ENCODE data around the gene PPM1L. TPM values are rescaled to one million over a fixed set of nuclear protein-coding genes. Genes with fewer than 3 reads are reported as not detected.
"Not testable (repeated sequence)": the region's sequence is repeated elsewhere in the genome, so short reads cannot be mapped to it uniquely, and the experiment has no call there.

The PPM1L gene
- total RNA-seq, 1 donor from 2014 or later: 14.9 TPM

GRCh38 chr3:160980740-160981139, 224.7 kb downstream of the PPM1L start:
- intact Hi-C loops (cut with DNase I): no loop called here
- H3K4me1 ChIP-seq: peaks cover 7% of the 10 kb centered on the region
- no peak overlapping the region for H3K27ac ChIP-seq
- H3K4me3 ChIP-seq: no peak overlapping the region
- H3K9me3 ChIP-seq: no peaks in the 10 kb centered on the region
- no peaks in the 10 kb centered on the region for H3K27me3 ChIP-seq (ENCODE audit: low read depth)
- H3K36me3 ChIP-seq: no peaks in the 10 kb centered on the region
- no peak for TF ChIP-seq CTCF (IDR thresholded peaks at IDR 0.05)
- ATAC-seq (peak in 1 of 2 donors; percentile 42), DNase-seq (no peak)

GRCh38 chr3:160981217-160981938, 225.3 kb downstream of the PPM1L start:
- Histone ChIP-seq H3K27me3 (ENCODE audit: low read depth) (no peaks in the 10 kb centered on the region), H3K36me3 (no peaks in the 10 kb centered on the region), H3K4me1 (peaks cover 7% of the 10 kb centered on the region), H3K27ac (no peak overlapping the region), H3K4me3 (no peak overlapping the region), H3K9me3 (no peaks in the 10 kb centered on the region)
- no peak for TF ChIP-seq CTCF (IDR thresholded peaks at IDR 0.05)
- intact Hi-C loops (cut with DNase I): no loop called here
- peak; percentile 35 for DNase-seq
- ATAC-seq: peak; percentile 69 to 79

DNA sequence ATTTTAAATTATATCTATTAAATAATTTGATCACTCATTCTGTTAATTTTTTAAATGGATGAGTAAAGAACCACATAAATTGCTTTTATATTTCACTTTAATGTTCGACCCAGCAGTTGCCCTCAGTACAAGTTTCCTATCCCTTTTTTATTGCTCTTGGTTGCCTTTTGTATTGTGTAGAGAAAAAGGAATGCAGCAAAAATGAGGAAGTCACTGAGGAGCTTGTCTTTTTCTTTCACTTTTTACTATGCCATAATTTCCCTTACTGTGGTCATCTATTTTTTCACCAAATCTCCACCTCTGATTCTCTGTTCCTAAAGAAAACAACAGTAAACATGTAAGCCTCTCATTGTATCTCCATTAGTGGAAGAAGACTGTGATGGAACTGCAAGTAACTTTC, 226.5 kb downstream of the PPM1L start:
- H3K9me3 ChIP-seq: no peaks in the 10 kb centered on the region
- no peak for TF ChIP-seq CTCF (IDR thresholded peaks at IDR 0.05)
- H3K4me3 ChIP-seq: no peak overlapping the region
- H3K4me1 ChIP-seq: peaks cover 7% of the 10 kb centered on the region
- DNase-seq (no peak), ATAC-seq (no peak)
- intact Hi-C loops (cut with DNase I): no loop called here
- H3K27me3 ChIP-seq (ENCODE audit: low read depth): no peaks in the 10 kb centered on the region
- no peaks in the 10 kb centered on the region for H3K36me3 ChIP-seq
- no peak overlapping the region for H3K27ac ChIP-seq

DNA sequence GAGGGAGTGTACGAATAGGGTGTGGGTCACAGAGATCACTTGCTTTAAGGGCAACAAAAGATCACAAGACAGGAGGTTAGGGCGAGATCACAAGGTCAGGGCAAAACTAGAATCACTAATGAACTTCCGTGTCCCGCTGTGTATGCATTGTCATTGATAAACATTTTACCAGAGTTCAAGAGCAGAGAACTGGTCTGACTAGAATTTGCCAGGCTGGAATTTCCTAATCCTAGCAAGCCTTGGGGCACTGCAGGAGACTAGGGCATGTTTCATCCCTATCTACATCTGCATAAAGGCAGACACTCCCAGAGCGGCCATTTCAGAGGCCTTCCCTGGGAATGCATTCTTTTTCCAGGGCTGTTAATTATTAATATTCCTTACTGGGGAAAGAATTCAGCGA, 227.9 kb downstream of the PPM1L start:
- H3K27ac ChIP-seq; H3K36me3 ChIP-seq; H3K4me1 ChIP-seq; DNase-seq; intact Hi-C loops (cut with DNase I); H3K4me3 ChIP-seq; H3K27me3 ChIP-seq (ENCODE audit: low read depth); ATAC-seq; H3K9me3 ChIP-seq: not testable (repeated sequence)

DNA sequence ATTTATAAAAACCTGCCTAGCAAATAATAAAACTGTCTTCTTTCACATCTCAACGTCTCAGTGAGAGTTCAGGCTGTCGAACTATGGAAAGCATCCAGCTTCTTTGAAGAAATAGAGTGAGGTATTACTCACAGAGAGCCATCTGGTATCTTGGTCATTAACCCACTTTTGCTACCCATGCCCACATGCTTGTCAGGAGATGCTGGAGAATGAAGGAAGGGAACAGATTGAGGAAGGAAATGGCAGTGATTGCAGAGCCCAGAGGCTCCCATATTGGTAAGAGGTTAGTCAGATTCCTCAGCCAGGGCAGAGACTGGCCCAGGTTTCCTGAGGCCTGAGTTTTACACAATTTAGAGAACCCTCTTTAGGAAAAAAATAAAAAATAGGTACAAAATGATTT, 230.0 kb downstream of the PPM1L start:
- H3K9me3 ChIP-seq: no peaks in the 10 kb centered on the region
- no peaks in the 10 kb centered on the region for H3K27me3 ChIP-seq (ENCODE audit: low read depth)
- peaks cover 10% of the 10 kb centered on the region for H3K4me1 ChIP-seq
- H3K36me3 ChIP-seq: no peaks in the 10 kb centered on the region
- H3K4me3 ChIP-seq: no peak overlapping the region
- no peak overlapping the region for H3K27ac ChIP-seq
- no peak for TF ChIP-seq CTCF (IDR thresholded peaks at IDR 0.05)
- ATAC-seq: peak in 1 of 2 donors; percentile 45
- DNase-seq: no peak
- intact Hi-C loops (cut with DNase I): no loop called here
